Activated naive CD4-positive, alpha-beta T cell treated with anti-CD3 and anti-CD28 coated beads, Interleukin-2, amount 50 U/mL, for 24 hours (primary cell): ENCODE results near the gene MATN1.
"Not testable (repeated sequence)": the region's sequence is repeated elsewhere in the genome, so short reads cannot be mapped to it uniquely, and the experiment has no call there.

Experiments
- H3K27ac Mint-ChIP-seq: one replicate; pipeline ENCODE4 v1.8.0; 2021; ENCODE audit warnings: mild to moderate bottlenecking, mixed read lengths
- H3K27me3 Mint-ChIP-seq: one replicate; pipeline ENCODE4 v1.8.0; 2021; ENCODE audit warnings: mixed read lengths
- H3K36me3 Mint-ChIP-seq: one replicate; pipeline ENCODE4 v1.8.0; 2021; ENCODE audit warnings: mixed read lengths
- H3K4me1 Mint-ChIP-seq: one replicate; pipeline ENCODE4 v1.8.0; 2021; ENCODE audit warnings: mixed read lengths
- H3K4me3 Mint-ChIP-seq: one replicate; pipeline ENCODE4 v1.8.0; 2021; ENCODE audit warnings: mild to moderate bottlenecking, mixed read lengths
- H3K9me3 Mint-ChIP-seq: one replicate; pipeline ENCODE4 v1.8.0; 2021; ENCODE audit warnings: mixed read lengths

MATN1 gene

GRCh38 chr1:30693822-30694221 lies 29.6 kb downstream of the MATN1 start:
- Mint-ChIP-seq H3K36me3 (no peaks in the 10 kb centered on the region), H3K27me3 (no peaks in the 10 kb centered on the region), H3K4me3 (no peak overlapping the region), H3K9me3 (no peaks in the 10 kb centered on the region), H3K27ac (no peak overlapping the region), H3K4me1 (no peaks in the 10 kb centered on the region)

- no peak overlapping the region for H3K27ac Mint-ChIP-seq
- H3K36me3 Mint-ChIP-seq, result no peaks in the 10 kb centered on the region
- H3K27me3 Mint-ChIP-seq, result no peaks in the 10 kb centered on the region
- H3K9me3 Mint-ChIP-seq, result no peaks in the 10 kb centered on the region
- no peak overlapping the region for H3K4me3 Mint-ChIP-seq
- H3K4me1 Mint-ChIP-seq, result no peaks in the 10 kb centered on the region
Observed at GRCh38 chr1:30693366-30693765, 30.0 kb downstream of the MATN1 start.

- Mint-ChIP-seq H3K27me3 (no peaks in the 10 kb centered on the region), H3K9me3 (no peaks in the 10 kb centered on the region), H3K4me3 (no peak overlapping the region), H3K36me3 (no peaks in the 10 kb centered on the region), H3K4me1 (no peaks in the 10 kb centered on the region), H3K27ac (no peak overlapping the region)
Observed at GRCh38 chr1:30692948-30693301, 30.5 kb downstream of the MATN1 start.

GRCh38 chr1:30692201-30692947 lies 31.0 kb downstream of the MATN1 start:
- no peak overlapping the region for H3K27ac Mint-ChIP-seq
- H3K9me3 Mint-ChIP-seq, result no peaks in the 10 kb centered on the region
- no peaks in the 10 kb centered on the region for H3K36me3 Mint-ChIP-seq
- H3K4me1 Mint-ChIP-seq, result no peaks in the 10 kb centered on the region
- no peak overlapping the region for H3K4me3 Mint-ChIP-seq
- no peaks in the 10 kb centered on the region for H3K27me3 Mint-ChIP-seq

GRCh38 chr1:30691480-30691879 lies 31.9 kb downstream of the MATN1 start:
- Mint-ChIP-seq H3K4me3 (no peak overlapping the region), H3K27ac (no peak overlapping the region), H3K9me3 (no peaks in the 10 kb centered on the region), H3K27me3 (no peaks in the 10 kb centered on the region), H3K36me3 (no peaks in the 10 kb centered on the region), H3K4me1 (no peaks in the 10 kb centered on the region)

GRCh38 chr1:30689901-30690645 lies 33.3 kb downstream of the MATN1 start:
- Mint-ChIP-seq H3K36me3 (no peaks in the 10 kb centered on the region), H3K27ac (no peak overlapping the region), H3K27me3 (peaks cover 4% of the 10 kb centered on the region), H3K4me1 (peaks cover under 1% of the 10 kb centered on the region), H3K4me3 (no peak overlapping the region), H3K9me3 (no peaks in the 10 kb centered on the region)

GRCh38 chr1:30688920-30689794 lies 34.2 kb downstream of the MATN1 start:
- Mint-ChIP-seq H3K27ac (no peak overlapping the region), H3K4me3 (no peak overlapping the region), H3K36me3 (peaks cover 3% of the 10 kb centered on the region), H3K27me3 (peaks cover 9% of the 10 kb centered on the region), H3K9me3 (no peaks in the 10 kb centered on the region), H3K4me1 (peaks cover 9% of the 10 kb centered on the region)

GRCh38 chr1:30688516-30688915 lies 34.9 kb downstream of the MATN1 start:
- not testable (repeated sequence) for H3K27ac Mint-ChIP-seq, H3K4me3 Mint-ChIP-seq, H3K9me3 Mint-ChIP-seq, H3K36me3 Mint-ChIP-seq
- H3K27me3 Mint-ChIP-seq, result peaks cover 10% of the 10 kb centered on the region
- H3K4me1 Mint-ChIP-seq, result peaks cover 11% of the 10 kb centered on the region

GRCh38 chr1:30687886-30688285 lies 35.5 kb downstream of the MATN1 start:
- peaks cover 12% of the 10 kb centered on the region for H3K27me3 Mint-ChIP-seq
- no peaks in the 10 kb centered on the region for H3K9me3 Mint-ChIP-seq
- no peak overlapping the region for H3K4me3 Mint-ChIP-seq
- no peak overlapping the region for H3K27ac Mint-ChIP-seq
- peaks cover 3% of the 10 kb centered on the region for H3K36me3 Mint-ChIP-seq
- H3K4me1 Mint-ChIP-seq, result peaks cover 11% of the 10 kb centered on the region

GRCh38 chr1:30686236-30686935 lies 37.0 kb downstream of the MATN1 start:
- Mint-ChIP-seq H3K27ac (no peak overlapping the region), H3K36me3 (peaks cover 3% of the 10 kb centered on the region), H3K9me3 (no peaks in the 10 kb centered on the region), H3K27me3 (peaks cover 22% of the 10 kb centered on the region), H3K4me1 (peaks cover 11% of the 10 kb centered on the region), H3K4me3 (peak overlapping the region; percentile 26)

- Mint-ChIP-seq H3K36me3 (peaks cover 3% of the 10 kb centered on the region), H3K27me3 (peaks cover 23% of the 10 kb centered on the region), H3K9me3 (no peaks in the 10 kb centered on the region), H3K4me1 (peaks cover 11% of the 10 kb centered on the region), H3K4me3 (peak overlapping the region; percentile 26), H3K27ac (no peak overlapping the region)
Observed at GRCh38 chr1:30685796-30686165, 37.6 kb downstream of the MATN1 start.

GRCh38 chr1:30684881-30685795 lies 38.2 kb downstream of the MATN1 start:
- Mint-ChIP-seq H3K4me1 (peaks cover 11% of the 10 kb centered on the region), H3K4me3 (peak overlapping the region; percentile 65), H3K27me3 (peaks cover 23% of the 10 kb centered on the region), H3K9me3 (no peaks in the 10 kb centered on the region), H3K36me3 (peaks cover 3% of the 10 kb centered on the region), H3K27ac (no peak overlapping the region)

- H3K27ac Mint-ChIP-seq, result no peak overlapping the region
- H3K4me3 Mint-ChIP-seq, result no peak overlapping the region
- no peaks in the 10 kb centered on the region for H3K9me3 Mint-ChIP-seq
- H3K27me3 Mint-ChIP-seq, result peaks cover 23% of the 10 kb centered on the region
- H3K36me3 Mint-ChIP-seq, result peaks cover 3% of the 10 kb centered on the region
- H3K4me1 Mint-ChIP-seq, result peaks cover 11% of the 10 kb centered on the region
Observed at GRCh38 chr1:30684259-30684658, 39.1 kb downstream of the MATN1 start.

GRCh38 chr1:30683699-30684098 lies 39.7 kb downstream of the MATN1 start:
- Mint-ChIP-seq H3K9me3 (no peaks in the 10 kb centered on the region), H3K27me3 (peaks cover 27% of the 10 kb centered on the region)

More at GRCh38 chr1:30683699-30684098, 39.7 kb downstream of the MATN1 start:
- Mint-ChIP-seq H3K4me3 (no peak overlapping the region), H3K36me3 (peaks cover 3% of the 10 kb centered on the region), H3K4me1 (peaks cover 11% of the 10 kb centered on the region), H3K27ac (no peak overlapping the region)
